Stimulated activated CD8-positive, alpha-beta memory T cell treated with anti-CD3 and anti-CD28 coated beads, Interleukin-4, amount 100 ng/mL, for 1 hour (primary cell): Measurements from ENCODE around the gene CALML3.

ENCODE experiments used
- DNase-seq, 2 donors: peaks; one replicate each; pipeline ENCODE4 v3.0.0-alpha.2; 2020; ENCODE audit warnings: low read depth in 2 of 2, low spot score in 1 of 2

Gene CALML3

GRCh38 chr10:5538446-5538845 is 13.7 kb downstream of the CALML3 start:
- no peak for DNase-seq

DNA sequence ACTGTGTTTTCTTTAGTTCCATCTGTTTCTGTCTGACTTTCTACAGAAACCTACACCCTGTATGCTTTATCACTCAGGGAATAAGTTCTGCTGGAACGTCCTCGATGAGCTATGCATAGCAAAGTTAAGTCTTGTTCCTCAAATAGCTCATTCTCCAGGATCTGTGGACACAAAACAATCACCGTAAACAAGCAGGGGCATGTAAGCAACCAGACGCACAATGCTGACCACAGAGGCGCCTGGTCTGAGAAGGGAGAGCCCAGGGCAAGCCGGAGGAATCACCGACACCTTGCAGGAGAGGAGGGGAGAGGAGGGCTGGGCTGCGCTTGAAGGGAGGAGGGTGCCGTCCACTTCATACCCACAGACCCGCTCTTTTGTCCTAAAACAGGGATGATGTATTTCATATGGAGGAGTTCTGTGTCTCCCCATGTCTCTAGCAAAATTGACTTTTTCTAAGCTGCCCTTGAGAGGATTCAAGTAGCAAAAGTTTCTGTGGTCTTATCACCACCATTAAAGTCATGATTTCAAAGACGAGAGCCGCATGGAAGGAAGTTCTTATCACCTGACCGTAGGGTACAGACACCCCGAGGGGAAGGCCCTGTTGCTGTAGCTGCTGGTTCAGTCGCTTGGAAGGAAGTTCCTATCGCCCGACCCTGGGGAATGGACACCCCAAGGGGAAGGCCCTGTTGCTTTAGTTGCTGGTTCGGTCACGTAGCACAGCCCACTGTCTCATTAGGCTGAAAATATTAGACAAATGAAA is 14.3 kb downstream of the CALML3 start:
- no peak for DNase-seq

- DNase-seq = no peak
Measured at GRCh38 chr10:5540080-5540479, 15.3 kb downstream of the CALML3 start.

DNA sequence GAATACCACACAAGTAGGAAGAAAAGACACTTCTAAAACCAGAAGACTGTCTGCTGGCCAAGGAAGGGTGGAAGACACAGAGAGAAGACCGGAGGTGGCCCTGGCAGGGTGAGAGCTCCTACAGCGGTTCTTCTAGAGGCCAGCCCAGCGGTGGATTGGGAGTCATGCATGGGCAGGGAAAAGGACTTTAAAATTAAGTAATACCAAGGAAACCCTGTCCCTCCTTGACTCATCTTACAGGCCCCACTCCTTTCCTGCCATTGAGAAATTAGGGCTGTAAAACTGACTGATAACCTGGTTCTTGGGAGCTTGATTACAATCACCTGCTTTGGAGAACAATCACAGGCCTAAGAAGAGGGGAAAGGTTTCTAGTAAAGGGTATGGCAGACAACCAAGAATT is 16.1 kb downstream of the CALML3 start:
- DNase-seq = no peak

DNA sequence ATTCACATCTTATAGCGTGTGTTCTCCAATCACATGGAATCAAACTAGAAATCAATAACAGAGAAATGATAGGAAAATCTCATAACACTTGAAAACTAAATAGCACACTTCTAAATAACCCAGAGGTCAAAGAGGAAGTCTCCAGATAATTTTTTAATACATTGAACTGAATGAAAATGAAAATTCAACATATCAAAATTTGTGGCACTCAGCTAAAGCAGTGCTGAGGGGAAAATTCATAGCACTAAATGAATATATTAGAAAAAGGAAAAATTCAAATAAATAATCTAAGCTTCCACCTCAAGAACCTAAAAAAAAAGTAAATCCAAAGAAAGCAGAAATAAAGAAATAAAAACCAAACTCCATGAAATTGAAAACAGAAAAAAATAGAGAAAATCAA is 17.3 kb downstream of the CALML3 start:
- DNase-seq = no peak

DNA sequence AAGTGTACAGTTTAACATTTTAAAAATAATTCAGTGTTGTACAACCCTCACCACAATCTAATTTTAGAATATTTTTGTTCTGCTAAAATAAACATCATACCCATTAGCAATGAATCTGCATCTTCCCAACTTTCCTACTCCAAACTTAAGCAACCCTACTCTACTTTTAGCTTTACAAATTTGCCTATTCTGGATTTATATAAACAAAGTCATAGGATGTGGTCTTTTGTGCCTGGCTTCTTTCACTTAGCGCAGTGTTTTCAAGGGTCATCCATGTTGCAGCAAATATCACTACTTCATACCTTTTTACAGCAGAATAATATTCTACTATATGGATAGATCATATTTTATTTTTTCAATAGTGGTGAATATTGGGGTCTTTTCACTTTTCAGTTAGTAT is 18.9 kb downstream of the CALML3 start:
- DNase-seq = no peak

DNA sequence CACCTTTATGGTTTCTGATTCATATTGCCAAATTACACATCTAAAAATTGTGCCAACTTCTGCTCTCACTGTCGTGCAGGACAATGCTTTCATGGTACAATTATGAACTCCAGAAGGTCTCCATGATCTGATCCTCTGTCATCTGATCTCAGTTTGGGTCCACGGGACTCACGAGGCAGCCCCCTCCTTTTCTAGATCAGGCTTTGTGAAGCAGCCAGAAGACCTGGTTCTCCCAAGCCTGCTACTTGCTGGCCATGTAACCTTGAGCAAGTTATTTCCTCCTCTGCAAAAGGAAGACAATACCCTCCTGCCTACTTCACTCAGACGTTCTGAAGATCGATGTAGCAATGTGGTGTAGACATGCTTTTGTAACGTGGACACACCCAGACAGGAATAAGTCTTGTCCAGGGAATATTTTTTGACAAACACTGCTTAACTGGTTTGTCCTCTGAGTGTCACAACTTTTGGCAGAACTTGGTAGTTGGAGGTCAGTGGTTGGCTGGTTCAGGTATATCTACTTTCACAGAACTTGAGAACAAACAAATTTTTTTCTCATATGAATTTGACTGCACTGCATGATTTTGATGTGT is 19.6 kb downstream of the CALML3 start:
- DNase-seq = no peak

DNA sequence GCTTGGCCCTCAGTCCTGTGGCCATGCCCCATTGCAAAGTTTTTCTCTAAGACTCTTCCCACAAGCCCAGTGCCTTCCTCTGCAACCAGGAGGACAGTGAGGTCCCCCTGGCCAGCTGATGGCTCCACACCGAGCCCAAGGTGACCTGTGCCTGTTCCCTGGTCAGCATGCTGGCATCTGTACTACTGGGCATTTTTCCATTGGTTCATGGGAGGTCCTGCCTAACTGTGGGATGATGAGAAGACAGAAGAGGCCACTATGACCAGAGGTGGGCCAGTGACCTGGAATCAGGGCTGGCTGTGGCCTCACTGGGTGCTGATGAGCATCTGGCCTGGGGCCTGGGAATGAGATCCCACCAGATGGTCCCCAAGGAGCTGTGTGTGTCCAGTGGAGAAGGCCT is 20.2 kb downstream of the CALML3 start:
- DNase-seq = no peak

DNA sequence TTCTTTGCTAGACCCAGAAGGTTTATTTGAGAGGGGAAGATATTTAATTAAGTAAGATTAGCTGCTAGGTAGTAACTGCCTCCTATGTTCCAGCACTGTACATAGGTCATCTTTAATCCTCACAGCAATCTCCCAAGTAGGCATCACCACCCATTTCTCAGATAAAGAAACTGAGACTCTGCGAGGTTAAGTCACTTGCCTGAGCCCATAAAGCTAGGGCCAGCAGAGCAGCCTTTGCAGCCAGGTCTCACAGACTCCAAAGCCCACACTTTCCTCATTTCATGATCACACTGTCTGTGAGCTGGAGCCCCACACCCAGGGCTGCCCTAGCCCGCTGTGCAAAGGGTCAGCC is 20.6 kb downstream of the CALML3 start:
- DNase-seq = no peak

GRCh38 chr10:5545778-5546710 is 21.3 kb downstream of the CALML3 start:
- no peak for DNase-seq

DNA sequence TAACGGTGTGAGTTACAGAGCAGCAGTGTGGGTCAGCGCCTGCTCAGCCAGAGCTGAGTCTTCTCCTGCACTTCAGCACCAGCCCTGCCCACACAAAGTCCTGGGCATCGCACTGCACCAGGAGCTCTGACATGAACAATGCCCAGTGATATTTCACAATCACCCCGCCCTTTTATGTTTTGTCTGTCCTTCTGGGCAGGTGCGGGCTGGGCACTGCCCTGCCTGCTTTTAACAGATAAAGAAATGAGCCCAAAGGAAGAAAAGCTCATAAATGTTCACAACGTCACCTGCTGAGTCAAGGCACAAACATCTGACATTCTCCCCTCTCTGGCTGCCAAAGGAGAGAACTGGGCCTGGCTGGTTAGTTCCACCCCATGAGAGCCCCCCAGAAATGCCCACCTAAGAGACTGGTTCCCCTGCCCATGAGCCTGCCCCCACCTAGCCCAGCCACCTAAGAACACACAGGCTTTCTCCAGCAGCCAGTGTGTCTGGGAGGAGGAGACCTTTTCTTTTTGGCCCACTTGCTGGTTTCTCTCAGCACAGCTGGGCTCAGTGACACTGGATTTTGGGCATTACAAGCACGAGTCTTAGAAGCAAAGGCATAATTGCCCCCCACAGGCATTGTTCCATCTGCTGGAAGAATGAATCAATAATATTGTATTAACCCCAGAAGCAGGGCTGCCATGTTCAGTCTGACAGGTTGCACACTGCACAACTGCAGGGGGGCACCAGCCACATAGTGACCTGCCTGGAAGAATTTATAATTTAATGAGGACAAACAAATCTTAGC is 22.3 kb downstream of the CALML3 start:
- DNase-seq = no peak

- no peak for DNase-seq
Measured at GRCh38 chr10:5547681-5547930, 22.8 kb downstream of the CALML3 start.

DNA sequence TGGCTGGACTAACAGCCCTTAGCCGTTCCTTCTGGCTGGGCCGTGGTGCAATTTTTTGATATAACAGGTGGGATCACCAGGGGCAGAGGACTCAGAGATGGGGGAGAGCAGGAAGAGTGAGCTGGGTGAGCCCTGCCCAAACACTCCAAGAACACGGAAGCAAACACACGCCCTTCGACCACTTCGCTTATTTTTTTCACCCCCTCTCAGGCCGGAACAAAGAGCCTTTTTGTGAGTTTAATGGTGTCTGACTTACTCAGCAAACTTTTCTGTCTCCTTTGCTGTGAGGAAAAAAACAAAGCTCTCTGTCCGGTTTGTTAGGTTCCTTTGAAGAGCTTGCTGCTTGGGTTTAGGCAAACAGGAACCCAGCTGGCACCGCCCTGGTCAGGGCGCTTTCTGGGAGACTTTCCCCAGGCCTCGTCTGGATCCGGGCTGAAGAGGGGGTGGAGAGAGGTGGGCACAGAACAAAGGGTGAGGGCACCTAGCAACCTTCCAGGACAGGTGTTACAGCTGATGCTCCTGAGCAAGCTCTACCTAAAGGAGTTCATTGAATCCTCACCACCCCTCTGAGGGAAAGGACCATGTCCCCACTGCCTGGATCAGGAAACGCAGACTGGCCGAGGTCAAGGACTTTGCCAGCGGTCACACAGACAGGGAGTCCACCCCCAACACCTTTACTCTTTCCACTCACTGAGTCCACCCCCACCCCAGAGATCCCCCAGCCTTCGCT is 23.3 kb downstream of the CALML3 start:
- DNase-seq = no peak

- DNase-seq = no peak
Measured at GRCh38 chr10:5549462-5550249, 24.9 kb downstream of the CALML3 start.

GRCh38 chr10:5550250-5550545 is 25.4 kb downstream of the CALML3 start:
- no peak for DNase-seq

GRCh38 chr10:5550621-5551530 is 26.1 kb downstream of the CALML3 start:
- no peak for DNase-seq

GRCh38 chr10:5551531-5552375 is 27.0 kb downstream of the CALML3 start:
- DNase-seq = no peak
